HG03064 (cell line): ENCODE measurements around the gene CARM1.

ENCODE experiments used
- ATAC-seq: cut with Tn5 transposase; IDR thresholded peaks from one replicate; pipeline ENCODE4 v1.9.1; 2021; ENCODE audit warnings: low read depth; ENCODE audit not compliant: unreplicated experiment

CARM1 gene

GRCh38 chr19:10964903-10965302, 93.5 kb downstream of the CARM1 start:
- ATAC-seq: no peak

DNA sequence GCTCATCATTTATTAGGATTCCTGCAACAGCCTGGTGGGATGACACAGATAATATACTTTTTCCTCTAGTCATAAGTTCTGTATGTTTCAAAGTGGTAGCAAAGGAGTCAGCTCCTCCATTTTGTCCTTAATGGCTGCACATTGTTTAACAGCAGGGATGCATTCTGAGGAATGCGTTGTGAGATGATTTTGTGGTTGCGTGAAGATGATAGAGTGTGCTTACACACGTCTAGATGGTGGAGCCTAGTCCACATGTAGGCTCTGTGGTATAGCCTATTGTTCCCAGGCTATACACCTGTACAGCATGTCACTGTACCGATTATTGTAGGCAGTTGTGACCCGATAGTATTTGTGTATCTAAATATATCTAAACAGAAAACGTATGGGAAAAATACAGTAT, 94.0 kb downstream of the CARM1 start:
- ATAC-seq: no peak

GRCh38 chr19:10966809-10967208, 95.5 kb downstream of the CARM1 start:
- ATAC-seq: no peak

DNA sequence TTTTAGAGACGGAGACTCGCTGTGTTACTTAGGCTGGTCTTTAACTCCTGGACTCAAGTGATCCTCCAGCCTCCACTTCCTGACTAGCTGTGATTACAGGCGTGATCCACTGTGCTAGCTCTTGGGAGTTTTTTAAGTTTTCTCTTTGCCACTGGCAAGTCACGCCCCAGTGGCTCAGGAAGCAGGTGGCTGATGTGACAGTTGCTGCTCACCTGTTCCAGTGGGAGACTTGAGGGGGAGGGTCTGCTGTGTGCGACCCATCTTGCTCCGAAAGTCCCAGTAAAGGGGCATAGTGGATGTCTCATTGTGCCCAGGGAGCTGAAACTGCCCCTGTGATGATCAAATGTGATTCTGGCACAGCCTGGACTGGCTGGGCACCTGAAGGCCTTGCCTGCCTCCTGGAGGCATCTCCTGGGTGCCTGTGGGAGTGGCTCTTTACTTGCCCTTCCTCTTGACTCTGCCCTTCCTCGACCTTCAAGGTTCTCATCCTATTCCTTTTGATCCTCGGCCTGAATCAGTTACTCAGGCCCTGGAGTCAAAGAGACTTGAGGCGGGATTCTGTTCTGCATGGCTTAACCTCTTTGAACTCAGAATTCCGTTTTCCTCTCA, 97.3 kb downstream of the CARM1 start:
- no peak for ATAC-seq

- ATAC-seq: no peak
These were observed 99.9 kb downstream of the CARM1 start for GRCh38 chr19:10971107-10971726.
